MM.1S (cell line): ENCODE data around the gene CREBZF.
"Not testable (repeated sequence)": the region's sequence is repeated elsewhere in the genome, so short reads cannot be mapped to it uniquely, and the experiment has no call there.

ENCODE experiments used
- DNase-seq: peaks from one replicate; pipeline ENCODE4 v3.0.0-alpha.2; 2015
- H2AFZ ChIP-seq: fragments of 300-600 bp; sonication (generic); 2 replicates; pipeline ENCODE4 v1.6.0; 2016; ENCODE audit warnings: antibody characterized with exemption, low read length
- H3F3A ChIP-seq: fragments of 300-600 bp; sonication (generic); 2 replicates; pipeline ENCODE4 v1.6.1; 2016; ENCODE audit warnings: mild to moderate bottlenecking, antibody characterized with exemption, low read length, moderate library complexity, mixed read lengths; ENCODE audit not compliant: insufficient read depth
- H3K27ac ChIP-seq: fragments of 300-600 bp; sonication (generic); 2 replicates; pipeline ENCODE4 v1.5.1; 2016; ENCODE audit warnings: mild to moderate bottlenecking, low read length
- H3K27me3 ChIP-seq: fragments of 300-600 bp; sonication (generic); replicated peaks from 2 replicates; pipeline ENCODE4 v1.6.0; 2016; ENCODE audit warnings: low read length; ENCODE audit not compliant: insufficient read depth
- H3K36me3 ChIP-seq: fragments of 300-600 bp; sonication (generic); replicated peaks from 2 replicates; pipeline ENCODE4 v1.6.1; 2016; ENCODE audit warnings: mild to moderate bottlenecking, low read length, mixed read lengths; ENCODE audit not compliant: insufficient read depth
- H3K4me1 ChIP-seq: fragments of 300-600 bp; sonication (generic); 2 replicates; pipeline ENCODE4 v1.6.1; 2016; ENCODE audit warnings: low read length, mixed read lengths
- H3K4me2 ChIP-seq: fragments of 300-600 bp; sonication (generic); 2 replicates; pipeline ENCODE4 v1.6.0; 2016; ENCODE audit warnings: low read depth, low read length
- H3K4me3 ChIP-seq: fragments of 300-600 bp; sonication (generic); 2 replicates; pipeline ENCODE4 v1.5.1; 2016; ENCODE audit warnings: low read length, mixed read lengths
- H3K79me2 ChIP-seq: fragments of 300-600 bp; sonication (generic); 2 replicates; pipeline ENCODE4 v1.6.1; 2016; ENCODE audit warnings: mixed run types, low read length, mixed read lengths
- H3K9ac ChIP-seq: fragments of 300-600 bp; sonication (generic); 2 replicates; pipeline ENCODE4 v1.6.1; 2016; ENCODE audit warnings: low read length, mixed read lengths
- H3K9me2 ChIP-seq: fragments of 300-600 bp; sonication (generic); replicated peaks from 2 replicates; pipeline ENCODE4 v1.6.1; 2016; ENCODE audit warnings: mild to moderate bottlenecking, low read length, mixed read lengths; ENCODE audit not compliant: insufficient read depth
- H3K9me3 ChIP-seq: fragments of 300-600 bp; sonication (generic); replicated peaks from 2 replicates; pipeline ENCODE4 v1.6.1; 2016; ENCODE audit warnings: mild to moderate bottlenecking, low read length, mixed read lengths; ENCODE audit not compliant: insufficient read depth
- H4K20me1 ChIP-seq: fragments of 300-600 bp; sonication (generic); 2 replicates; pipeline ENCODE4 v1.6.1; 2016; ENCODE audit warnings: mild to moderate bottlenecking, low read length, moderate library complexity, mixed read lengths; ENCODE audit not compliant: insufficient read depth
- EZH2 ChIP-seq: fragments of 300-600 bp; sonication (generic); optimal IDR thresholded peaks from 2 replicates; pipeline ENCODE3; 2017; ENCODE audit warnings: low read depth, mild to moderate bottlenecking, antibody characterized with exemption, low read length, mixed read lengths
- EZH2phosphoT487 ChIP-seq: fragments of 300-600 bp; sonication (generic); IDR thresholded peaks from 2 replicates; pipeline ENCODE4 v1.6.1; 2018; ENCODE audit warnings: antibody characterized with exemption, low read length
- TF ChIP-seq, protein P1 (sequence below): fragments of 300-600 bp; sonication (generic); IDR thresholded peaks from 2 replicates; pipeline ENCODE4 v1.5.1; 2016; ENCODE audit warnings: antibody characterized with exemption, low read length, mixed read lengths

The CREBZF gene

GRCh38 chr11:85620256-85620655 lies 44.7 kb downstream of the CREBZF start:
- Histone ChIP-seq H3K9me3 (no peaks in the 10 kb centered on the region), H3K4me3 (no peak overlapping the region), H3K9ac (no peak overlapping the region), H4K20me1 (no peaks in the 10 kb centered on the region), H3K27ac (no peak overlapping the region), H3K27me3 (no peaks in the 10 kb centered on the region), H3F3A (no peaks in the 10 kb centered on the region), H3K4me2 (no peak overlapping the region), H3K9me2 (no peaks in the 10 kb centered on the region), H3K4me1 (no peaks in the 10 kb centered on the region), H3K79me2 (no peaks in the 10 kb centered on the region), H3K36me3 (no peaks in the 10 kb centered on the region), H2AFZ (no peak overlapping the region)
- TF ChIP-seq, protein P1, sequence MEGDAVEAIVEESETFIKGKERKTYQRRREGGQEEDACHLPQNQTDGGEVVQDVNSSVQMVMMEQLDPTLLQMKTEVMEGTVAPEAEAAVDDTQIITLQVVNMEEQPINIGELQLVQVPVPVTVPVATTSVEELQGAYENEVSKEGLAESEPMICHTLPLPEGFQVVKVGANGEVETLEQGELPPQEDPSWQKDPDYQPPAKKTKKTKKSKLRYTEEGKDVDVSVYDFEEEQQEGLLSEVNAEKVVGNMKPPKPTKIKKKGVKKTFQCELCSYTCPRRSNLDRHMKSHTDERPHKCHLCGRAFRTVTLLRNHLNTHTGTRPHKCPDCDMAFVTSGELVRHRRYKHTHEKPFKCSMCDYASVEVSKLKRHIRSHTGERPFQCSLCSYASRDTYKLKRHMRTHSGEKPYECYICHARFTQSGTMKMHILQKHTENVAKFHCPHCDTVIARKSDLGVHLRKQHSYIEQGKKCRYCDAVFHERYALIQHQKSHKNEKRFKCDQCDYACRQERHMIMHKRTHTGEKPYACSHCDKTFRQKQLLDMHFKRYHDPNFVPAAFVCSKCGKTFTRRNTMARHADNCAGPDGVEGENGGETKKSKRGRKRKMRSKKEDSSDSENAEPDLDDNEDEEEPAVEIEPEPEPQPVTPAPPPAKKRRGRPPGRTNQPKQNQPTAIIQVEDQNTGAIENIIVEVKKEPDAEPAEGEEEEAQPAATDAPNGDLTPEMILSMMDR: no peak
- TF ChIP-seq EZH2: no peak
- no peak for DNase-seq

- Histone ChIP-seq H3F3A (no peaks in the 10 kb centered on the region), H3K79me2 (no peaks in the 10 kb centered on the region), H3K4me1 (no peaks in the 10 kb centered on the region), H4K20me1 (no peaks in the 10 kb centered on the region), H2AFZ (no peak overlapping the region), H3K9me2 (no peaks in the 10 kb centered on the region), H3K9ac (no peak overlapping the region), H3K4me2 (no peak overlapping the region), H3K4me3 (no peak overlapping the region), H3K36me3 (no peaks in the 10 kb centered on the region), H3K9me3 (no peaks in the 10 kb centered on the region), H3K27me3 (no peaks in the 10 kb centered on the region), H3K27ac (no peak overlapping the region)
- TF ChIP-seq EZH2: no peak
- TF ChIP-seq, protein P1: no peak
- no peak for TF ChIP-seq EZH2phosphoT487
- DNase-seq: no peak
Observed at GRCh38 chr11:85619499-85619898, 45.4 kb downstream of the CREBZF start.

GRCh38 chr11:85611643-85612042 lies 53.3 kb downstream of the CREBZF start:
- H3K36me3 ChIP-seq, H3K79me2 ChIP-seq, H3K9me2 ChIP-seq, H3F3A ChIP-seq, H3K4me3 ChIP-seq, DNase-seq, H3K4me2 ChIP-seq, H3K9ac ChIP-seq, H3K27ac ChIP-seq, H4K20me1 ChIP-seq, H3K9me3 ChIP-seq, H3K27me3 ChIP-seq, H2AFZ ChIP-seq, H3K4me1 ChIP-seq: not testable (repeated sequence)
